Erythroblast (primary cell): ENCODE results near the gene MAPK10.

Source experiments
- GATA1 ChIP-seq: IDR thresholded peaks from 2 replicates; pipeline ENCODE4 v1.6.1; 2011; ENCODE audit warnings: low read depth, mild to moderate bottlenecking, control low read depth, low read length, moderate library complexity
- POLR2A ChIP-seq: IDR thresholded peaks from 2 replicates; pipeline ENCODE4 v1.6.1; 2011; ENCODE audit warnings: mild to moderate bottlenecking, low read length

DNA sequence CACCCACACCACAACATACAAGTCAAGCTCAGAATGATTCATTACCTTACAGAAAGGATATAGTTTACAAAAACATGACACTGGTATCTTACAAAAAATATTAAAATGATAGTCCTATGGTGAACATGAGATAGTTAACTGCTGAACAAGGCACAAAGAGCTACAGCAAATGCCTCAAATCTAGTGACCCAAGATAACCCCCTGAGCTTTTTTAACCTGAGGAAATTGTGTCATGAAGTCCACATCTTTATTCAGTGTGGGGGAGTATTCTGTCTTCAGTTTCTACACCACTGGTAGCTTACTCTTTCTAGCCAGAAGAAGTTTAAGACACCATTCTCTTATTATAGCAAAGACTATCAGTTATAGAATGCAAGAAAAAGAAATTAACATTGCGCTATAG lies 218.7 kb downstream of the MAPK10 start:
- TF ChIP-seq POLR2A (no peak), GATA1 (no peak)
